Naive thymus-derived CD4-positive, alpha-beta T cell (primary cell): ENCODE measurements around the gene PCSK7. TPM values are rescaled to one million over a fixed set of nuclear protein-coding genes. Genes with fewer than 3 reads are reported as not detected.
A peak's percentile ranks its signal among the peaks of the same experiment; 100 is the strongest.

Experiments used
- ATAC-seq: fragments of 150-1000 bp; cut with Tn5 transposase; 2 replicates; pipeline ENCODE4 v1.10.0; 2021; ENCODE audit warnings: mild to moderate bottlenecking, moderate library complexity
- CTCF ChIA-PET: fragments of 350-600 bp; sonication (Branson Sonifier 250); formaldehyde crosslinking; loops from one replicate; lab custom pipeline; 2021; ENCODE audit warnings: antibody characterized with exemption; lab: Charles Lee
- POLR2A ChIA-PET: fragments of 350-600 bp; sonication (Branson Sonifier 250); formaldehyde crosslinking; loops from one replicate; lab custom pipeline; 2021; ENCODE audit warnings: antibody characterized with exemption, inconsistent platforms; lab: Charles Lee
- DNase-seq, 9 donors: peaks; one replicate each; pipeline versions ENCODE4 v3.0.0 to v3.0.0-alpha.2; 2020 to 2022; ENCODE audit warnings: mixed read lengths in 1 of 9
- H3K27ac ChIP-seq: one replicate; pipeline ENCODE4 v1.7.0; 2013; ENCODE audit warnings: mild to moderate bottlenecking, low read depth, low read length, moderate library complexity
- H3K27me3 ChIP-seq, 2 donors: one replicate each; pipeline ENCODE4 v1.7.0; 2013; ENCODE audit warnings: low read length in 2 of 2, mild to moderate bottlenecking in 2 of 2, moderate library complexity in 2 of 2; ENCODE audit not compliant: control insufficient read depth in 2 of 2, insufficient read depth in 2 of 2
- H3K36me3 ChIP-seq, 3 experiments: 1 replicate in 2 of 3; 2 replicates in 1 of 3; pipeline ENCODE4 v1.7.0; 2013; ENCODE audit warnings: low read length in 3 of 3, mild to moderate bottlenecking in 3 of 3, moderate library complexity in 1 of 3; ENCODE audit not compliant: insufficient read depth in 3 of 3, control insufficient read depth in 2 of 3
- H3K4me1 ChIP-seq, 2 donors: one replicate each; pipeline ENCODE4 v1.7.0; 2013; ENCODE audit warnings: low read length in 2 of 2, mild to moderate bottlenecking in 2 of 2, moderate library complexity in 1 of 2; ENCODE audit not compliant: control insufficient read depth in 2 of 2, insufficient read depth in 2 of 2
- H3K4me3 ChIP-seq: 2 replicates; pipeline ENCODE4 v1.7.0; 2013; ENCODE audit warnings: mild to moderate bottlenecking, low read length
- H3K9me3 ChIP-seq, 3 experiments: 1 replicate in 2 of 3; 2 replicates in 1 of 3; pipeline ENCODE4 v1.7.0; 2013; ENCODE audit warnings: low read length in 3 of 3; ENCODE audit not compliant: control insufficient read depth in 2 of 3
- H3K27ac Mint-ChIP-seq, 9 donors: one replicate each; pipeline ENCODE4 v1.8.0; 2020 to 2022; ENCODE audit warnings: mixed read lengths in 9 of 9, mild to moderate bottlenecking in 8 of 9, moderate library complexity in 5 of 9, inconsistent platforms in 2 of 9
- H3K27me3 Mint-ChIP-seq, 5 donors: one replicate each; pipeline ENCODE4 v1.8.0; 2021 to 2022; ENCODE audit warnings: mixed read lengths in 5 of 5, mild to moderate bottlenecking in 1 of 5
- H3K36me3 Mint-ChIP-seq, 5 donors: one replicate each; pipeline ENCODE4 v1.8.0; 2020 to 2022; ENCODE audit warnings: mixed read lengths in 5 of 5, mild to moderate bottlenecking in 3 of 5, inconsistent platforms in 1 of 5
- H3K4me1 Mint-ChIP-seq, 7 donors: one replicate each; pipeline ENCODE4 v1.8.0; 2020 to 2022; ENCODE audit warnings: mixed read lengths in 7 of 7, mild to moderate bottlenecking in 3 of 7, inconsistent platforms in 1 of 7
- H3K4me3 Mint-ChIP-seq, 10 donors: one replicate each; pipeline ENCODE4 v1.8.0; 2020 to 2022; ENCODE audit warnings: mild to moderate bottlenecking in 10 of 10, mixed read lengths in 10 of 10, moderate library complexity in 6 of 10, inconsistent platforms in 2 of 10
- H3K9me3 Mint-ChIP-seq, 11 donors: one replicate each; pipeline ENCODE4 v1.8.0; 2020 to 2022; ENCODE audit warnings: mixed read lengths in 11 of 11, mild to moderate bottlenecking in 4 of 11, inconsistent platforms in 1 of 11, moderate library complexity in 1 of 11
- intact Hi-C, 2 donors: fragments of 100-400 bp; cut with micrococcal nuclease; formaldehyde crosslinking; loops; one replicate each; pipeline ENCODE4 v1.15.1; 2023
- polyA plus RNA-seq, 2 donors: library from polyadenylated mRNA; unstranded; fragments of 300-500 nt; fragmentation: Illumina TruSeq; gene quantifications; one replicate each; pipeline ENCODE4 v1.2.3, GENCODE V29; 2021
- total RNA-seq, 6 experiments: library from RNA in 5 of 6; stranded (reverse) in 5 of 6; gene quantifications; 1 replicate in 5 of 6; 2 replicates in 1 of 6; pipeline ENCODE4 v1.2.3 and lab custom pipeline; 2021 to 2026

PCSK7 gene
- total and polyA plus RNA-seq, 7 experiments from 2014 or later: 45.4 to 319 (median 290) TPM

GRCh38 chr11:117256573-117256972 lies 24.7 kb upstream of the PCSK7 start:
- no peaks in the 10 kb centered on the region for H3K9me3 Mint-ChIP-seq
- Histone ChIP-seq H3K9me3 (no peaks in the 10 kb centered on the region), H3K27me3 (no peaks in the 10 kb centered on the region), H3K36me3 (peaks cover 0 to 23% (median 4%) of the 10 kb centered on the region in 3 experiments), H3K4me3 (no peak overlapping the region), H3K27ac (no peak overlapping the region), H3K4me1 (no peaks in the 10 kb centered on the region)
- no peaks in the 10 kb centered on the region for H3K27me3 Mint-ChIP-seq
- H3K36me3 Mint-ChIP-seq: peaks cover 0 to 53% (median 26%) of the 10 kb centered on the region in 5 donors
- intact Hi-C loops: no loop called here
- CTCF ChIA-PET: no interaction called here
- DNase-seq (no peak), ATAC-seq (no peak)
- H3K27ac Mint-ChIP-seq: peak overlapping the region in 1 of 9 donors; percentile 32
- POLR2A ChIA-PET: interaction anchor here (0.9 kb wide), 1 partner anchor 14 kb away, joined by 3 read pairs; no protein-coding TSS in a partner anchor
- no peak overlapping the region for H3K4me3 Mint-ChIP-seq
- H3K4me1 Mint-ChIP-seq: peaks cover 0 to 7% (median 4%) of the 10 kb centered on the region in 7 donors

GRCh38 chr11:117255966-117256365 lies 24.1 kb upstream of the PCSK7 start:
- Mint-ChIP-seq H3K36me3 (peaks cover 0 to 55% (median 26%) of the 10 kb centered on the region in 5 donors), H3K4me3 (no peak overlapping the region), H3K4me1 (peaks cover 0 to 7% (median 4%) of the 10 kb centered on the region in 7 donors), H3K9me3 (no peaks in the 10 kb centered on the region), H3K27ac (peak overlapping the region in 1 of 9 donors; percentile 32), H3K27me3 (no peaks in the 10 kb centered on the region)
- Histone ChIP-seq H3K36me3 (peaks cover 0 to 23% (median 4%) of the 10 kb centered on the region in 3 experiments), H3K27me3 (no peaks in the 10 kb centered on the region), H3K4me3 (no peak overlapping the region), H3K27ac (no peak overlapping the region), H3K9me3 (no peaks in the 10 kb centered on the region), H3K4me1 (no peaks in the 10 kb centered on the region)
- no peak for DNase-seq
- ChIA-PET CTCF (no interaction called here), POLR2A (no interaction called here)
- intact Hi-C loops: no loop called here
- ATAC-seq: no peak

DNA sequence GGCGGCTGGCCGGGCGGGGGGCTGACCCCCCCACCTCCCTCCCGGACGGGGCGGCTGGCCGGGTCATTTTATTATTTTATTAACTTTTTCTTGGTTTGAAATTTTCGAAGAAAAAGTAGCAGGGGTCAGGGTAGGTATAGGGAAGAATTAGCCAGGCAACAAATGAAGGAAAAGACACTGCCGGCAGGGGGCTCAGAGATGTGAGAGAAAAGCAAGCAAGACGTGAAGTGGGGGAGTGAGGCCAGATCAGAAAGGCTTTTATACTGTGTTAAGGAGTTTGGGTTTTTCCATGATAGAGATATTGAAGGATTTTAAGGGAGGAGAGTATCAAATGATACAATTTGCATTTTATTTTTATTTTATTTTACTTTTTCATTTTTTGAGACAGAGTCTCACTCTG lies 19.6 kb upstream of the PCSK7 start:
- no peaks in the 10 kb centered on the region for H3K4me1 ChIP-seq
- H3K4me3 ChIP-seq: no peak overlapping the region
- H3K27ac ChIP-seq: no peak overlapping the region
- POLR2A ChIA-PET: no interaction called here
- H3K9me3 ChIP-seq: no peaks in the 10 kb centered on the region
- Mint-ChIP-seq H3K27me3 (no peaks in the 10 kb centered on the region), H3K4me1 (peaks cover 0 to 7% (median 4%) of the 10 kb centered on the region in 7 donors), H3K27ac (peak overlapping the region in 1 of 9 donors; percentile 78), H3K4me3 (no peak overlapping the region), H3K36me3 (peaks cover 13 to 54% (median 34%) of the 10 kb centered on the region in 5 donors), H3K9me3 (no peaks in the 10 kb centered on the region)
- H3K36me3 ChIP-seq: peaks cover 10 to 44% (median 11%) of the 10 kb centered on the region in 3 experiments
- ATAC-seq: no peak
- no peaks in the 10 kb centered on the region for H3K27me3 ChIP-seq
- intact Hi-C loops: no loop called here
- no peak for DNase-seq
- CTCF ChIA-PET: no interaction called here

GRCh38 chr11:117249571-117249970 lies 17.7 kb upstream of the PCSK7 start:
- Mint-ChIP-seq H3K4me3 (no peak overlapping the region), H3K27ac (peak overlapping the region in 1 of 9 donors; percentile 43), H3K4me1 (peaks cover 0 to 6% (median 0%) of the 10 kb centered on the region in 7 donors), H3K9me3 (no peaks in the 10 kb centered on the region), H3K36me3 (peaks cover 14 to 51% (median 27%) of the 10 kb centered on the region in 5 donors), H3K27me3 (no peaks in the 10 kb centered on the region)
- CTCF ChIA-PET: no interaction called here
- Histone ChIP-seq H3K27me3 (no peaks in the 10 kb centered on the region), H3K36me3 (peaks cover 6 to 52% (median 16%) of the 10 kb centered on the region in 3 experiments), H3K4me1 (no peaks in the 10 kb centered on the region), H3K27ac (no peak overlapping the region), H3K9me3 (no peaks in the 10 kb centered on the region), H3K4me3 (no peak overlapping the region)
- POLR2A ChIA-PET: no interaction called here
- DNase-seq (no peak), ATAC-seq (no peak)
- intact Hi-C loops: no loop called here

DNA sequence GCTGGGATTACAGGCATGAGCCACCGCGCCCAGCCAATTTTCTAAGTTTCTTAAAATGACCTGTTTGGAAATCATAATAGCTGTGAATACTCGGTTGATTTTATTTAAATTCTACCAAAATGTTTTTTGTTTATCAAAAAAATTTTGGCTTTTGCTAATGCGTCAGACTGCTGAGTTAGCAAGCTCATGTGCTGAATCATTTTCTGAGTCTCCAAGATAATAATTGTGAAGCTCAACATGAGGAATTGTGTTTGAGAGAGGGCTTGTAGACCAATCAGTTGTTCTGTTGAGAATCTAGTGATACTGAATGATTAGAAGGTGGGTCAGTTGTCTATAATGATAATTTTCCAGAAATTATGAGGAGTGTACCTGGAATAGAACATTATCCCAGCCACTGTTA lies 16.5 kb upstream of the PCSK7 start:
- DNase-seq (no peak), ATAC-seq (no peak)
- H3K27me3 ChIP-seq: no peaks in the 10 kb centered on the region
- no peaks in the 10 kb centered on the region for H3K9me3 ChIP-seq
- intact Hi-C loops: no loop called here
- no peaks in the 10 kb centered on the region for H3K4me1 ChIP-seq
- ChIA-PET CTCF (no interaction called here), POLR2A (no interaction called here)
- H3K27ac ChIP-seq: no peak overlapping the region
- Mint-ChIP-seq H3K4me1 (peaks cover 0 to 6% (median 2%) of the 10 kb centered on the region in 7 donors), H3K27me3 (no peaks in the 10 kb centered on the region), H3K4me3 (no peak overlapping the region), H3K27ac (no peak overlapping the region), H3K36me3 (peaks cover 17 to 50% (median 32%) of the 10 kb centered on the region in 5 donors), H3K9me3 (no peaks in the 10 kb centered on the region)
- H3K4me3 ChIP-seq: no peak overlapping the region
- H3K36me3 ChIP-seq: peaks cover 6 to 53% (median 16%) of the 10 kb centered on the region in 3 experiments

- Histone ChIP-seq H3K4me1 (no peaks in the 10 kb centered on the region), H3K9me3 (no peaks in the 10 kb centered on the region), H3K36me3 (peaks cover 0 to 32% (median 6%) of the 10 kb centered on the region in 3 experiments), H3K4me3 (no peak overlapping the region), H3K27ac (no peak overlapping the region), H3K27me3 (no peaks in the 10 kb centered on the region)
- DNase-seq (no peak), ATAC-seq (no peak)
- H3K27me3 Mint-ChIP-seq: no peaks in the 10 kb centered on the region
- intact Hi-C loops: no loop called here
- peaks cover 1 to 40% (median 18%) of the 10 kb centered on the region in 5 donors for H3K36me3 Mint-ChIP-seq
- H3K9me3 Mint-ChIP-seq: no peaks in the 10 kb centered on the region
- peak overlapping the region in 1 of 9 donors; percentile 23 for H3K27ac Mint-ChIP-seq
- no peak overlapping the region for H3K4me3 Mint-ChIP-seq
- peaks cover 2 to 7% (median 2%) of the 10 kb centered on the region in 7 donors for H3K4me1 Mint-ChIP-seq
- ChIA-PET POLR2A (no interaction called here), CTCF (interaction anchor here (0.5 to 0.6 kb wide), 2 partner anchors 13 to 173 kb away, joined by 3 to 4 read pairs; no protein-coding TSS in a partner anchor)
Observed at GRCh38 chr11:117239295-117239694, 7.4 kb upstream of the PCSK7 start.

- Histone ChIP-seq H3K4me1 (peaks cover 4 to 7% of the 10 kb centered on the region in 2 donors), H3K4me3 (no peak overlapping the region), H3K27ac (no peak overlapping the region), H3K27me3 (no peaks in the 10 kb centered on the region), H3K36me3 (peaks cover 0 to 25% (median 6%) of the 10 kb centered on the region in 3 experiments), H3K9me3 (no peaks in the 10 kb centered on the region)
- intact Hi-C loops: no loop called here
- H3K27me3 Mint-ChIP-seq: no peaks in the 10 kb centered on the region
- CTCF ChIA-PET: no interaction called here
- no peaks in the 10 kb centered on the region for H3K9me3 Mint-ChIP-seq
- no peak for DNase-seq
- no peak overlapping the region for H3K27ac Mint-ChIP-seq
- POLR2A ChIA-PET: no interaction called here
- no peak overlapping the region for H3K4me3 Mint-ChIP-seq
- no peak for ATAC-seq
- H3K36me3 Mint-ChIP-seq: peaks cover 0 to 35% (median 16%) of the 10 kb centered on the region in 5 donors
- peaks cover 9 to 18% (median 13%) of the 10 kb centered on the region in 7 donors for H3K4me1 Mint-ChIP-seq
Observed at GRCh38 chr11:117238221-117238620, 6.3 kb upstream of the PCSK7 start.
